Stimulated activated CD4-positive, alpha-beta T cell treated with anti-CD3 and anti-CD28 coated beads, Interleukin-1b, Interleukin-23, amount 100 ng/mL, for 1 hour (primary cell): ENCODE data around the gene RGCC.
"Not testable (repeated sequence)": the region's sequence is repeated elsewhere in the genome, so short reads cannot be mapped to it uniquely, and the experiment has no call there.

Experiments used
- DNase-seq, 2 donors: peaks; one replicate each; pipeline ENCODE4 v3.0.0-alpha.2; 2020; ENCODE audit warnings: low read depth in 2 of 2

The RGCC gene

DNA sequence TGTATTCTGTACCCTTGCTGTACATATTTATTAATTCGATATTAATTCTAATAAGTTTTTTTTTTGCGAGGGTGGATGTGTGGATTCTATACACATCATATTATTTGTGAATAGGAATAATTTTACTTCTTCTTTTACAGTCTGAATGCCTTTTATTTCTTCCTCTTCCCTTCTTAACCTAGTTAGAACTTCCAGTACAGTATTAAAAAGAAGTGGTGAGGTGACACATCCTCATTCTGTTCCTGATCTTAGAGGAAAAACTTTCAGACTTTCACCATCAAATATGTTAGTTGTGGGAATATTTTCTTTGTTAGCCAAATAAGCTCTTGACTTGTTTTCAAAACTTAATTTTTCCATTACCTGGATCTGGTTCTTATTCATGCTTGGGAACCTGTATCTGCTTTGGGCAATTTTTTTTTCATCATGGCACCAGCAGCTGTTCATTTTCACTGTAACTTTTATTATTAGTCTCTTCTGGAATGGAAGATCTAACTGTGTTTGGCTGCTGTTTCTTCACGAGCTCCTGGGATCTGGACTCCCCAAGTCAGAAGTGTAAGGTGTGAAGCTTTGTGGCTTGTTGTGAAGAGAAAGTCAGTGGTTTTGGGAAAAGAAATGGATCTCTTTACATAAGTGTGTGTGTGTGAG, 33.1 kb downstream of the RGCC start:
- no peak for DNase-seq

DNA sequence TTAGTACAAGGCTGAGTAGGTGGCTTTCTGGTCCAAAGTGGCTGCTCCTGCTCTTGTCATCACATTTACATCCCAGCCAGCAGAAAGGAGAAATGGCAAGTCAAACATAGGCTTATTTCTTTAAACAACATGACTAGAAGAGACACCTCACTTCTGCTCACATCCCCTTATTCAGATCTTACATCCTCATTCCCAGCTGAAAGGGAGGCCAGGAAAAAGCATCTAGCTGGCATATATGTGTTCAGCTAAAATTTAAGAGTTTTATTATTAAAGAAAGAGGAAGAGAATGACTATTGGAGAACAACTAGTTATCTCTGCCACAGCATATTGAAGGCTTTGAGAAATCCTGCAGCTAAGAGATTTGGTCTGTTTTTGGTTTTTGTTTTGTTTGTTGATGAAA, 34.1 kb downstream of the RGCC start:
- DNase-seq: no peak

DNA sequence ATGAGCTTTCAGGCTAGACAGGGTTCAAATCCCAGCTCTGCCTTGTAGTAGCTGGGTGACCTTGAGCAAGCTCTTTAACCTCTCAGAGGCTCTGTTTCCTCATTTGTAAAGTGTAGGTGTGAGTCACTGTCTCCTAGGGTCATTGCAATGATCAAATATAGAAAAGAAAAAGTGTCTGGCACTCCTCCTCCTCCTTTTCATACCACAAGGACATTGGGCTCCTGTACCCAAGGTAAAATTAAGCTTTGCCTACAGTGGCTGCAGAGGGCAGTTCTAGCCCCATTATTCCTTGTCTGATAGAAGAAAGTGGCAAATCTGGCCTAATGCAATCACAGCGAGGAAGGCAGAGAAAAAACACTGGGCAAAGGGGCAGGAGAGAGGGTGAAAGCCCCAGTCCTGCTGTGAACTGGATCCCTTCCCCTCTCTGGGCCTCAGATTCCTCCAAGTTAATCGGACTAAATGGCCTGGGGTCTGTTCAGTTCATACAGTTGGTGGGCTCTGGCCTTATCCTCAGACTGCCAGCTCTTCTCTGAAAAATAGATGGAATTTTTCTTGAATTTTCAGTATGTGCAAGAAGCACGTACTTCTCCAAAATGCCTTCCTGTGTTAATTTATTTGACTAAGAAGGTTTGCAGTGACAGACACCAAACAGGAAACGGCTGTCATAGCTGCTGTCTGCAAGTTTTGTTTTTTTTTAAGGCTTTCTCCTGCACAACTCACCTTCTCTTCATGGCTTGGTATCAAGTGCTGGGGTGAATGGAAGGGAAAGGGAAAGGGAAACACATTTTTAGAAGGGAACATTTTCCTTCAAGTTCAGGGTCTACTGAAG, 35.3 kb downstream of the RGCC start:
- no peak for DNase-seq

DNA sequence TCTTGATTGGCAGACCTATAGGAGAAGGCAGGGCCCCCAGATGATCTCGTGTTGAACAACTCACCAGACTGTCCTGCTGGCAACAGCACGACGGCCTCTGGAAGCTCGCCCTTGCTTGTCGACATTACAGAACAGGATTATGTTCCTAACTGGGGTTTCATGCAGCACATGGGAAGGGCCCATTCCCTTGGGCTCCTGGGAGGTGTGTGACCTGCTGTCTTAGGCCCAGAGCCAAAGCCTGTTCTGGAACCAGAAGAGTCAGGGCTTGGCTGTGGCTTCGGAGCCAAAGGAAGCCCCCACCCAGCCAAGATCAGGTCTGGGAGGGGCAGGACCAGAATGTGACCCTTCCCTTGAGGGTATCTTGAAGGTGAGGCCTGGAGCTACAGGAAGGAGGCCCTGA, 36.9 kb downstream of the RGCC start:
- no peak for DNase-seq

DNA sequence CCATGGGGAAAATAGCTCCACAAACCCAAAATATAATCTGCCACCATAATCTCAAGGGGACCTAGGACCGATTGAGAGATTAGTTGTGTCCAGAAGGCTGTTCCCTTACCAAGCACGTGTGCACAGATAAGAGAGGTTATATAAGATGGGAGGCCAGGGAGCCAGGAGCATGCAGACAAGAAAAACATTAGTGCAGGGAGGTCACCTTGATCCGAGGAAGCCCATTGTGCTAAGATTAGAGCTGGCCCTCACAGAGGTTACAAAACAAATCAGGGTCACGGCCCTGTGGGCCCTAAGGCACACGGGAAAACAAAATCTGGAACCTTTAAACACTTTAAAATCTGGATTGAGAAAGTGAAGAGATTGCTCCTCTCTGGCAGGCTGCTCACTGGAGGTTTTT, 37.7 kb downstream of the RGCC start:
- no peak for DNase-seq

DNA sequence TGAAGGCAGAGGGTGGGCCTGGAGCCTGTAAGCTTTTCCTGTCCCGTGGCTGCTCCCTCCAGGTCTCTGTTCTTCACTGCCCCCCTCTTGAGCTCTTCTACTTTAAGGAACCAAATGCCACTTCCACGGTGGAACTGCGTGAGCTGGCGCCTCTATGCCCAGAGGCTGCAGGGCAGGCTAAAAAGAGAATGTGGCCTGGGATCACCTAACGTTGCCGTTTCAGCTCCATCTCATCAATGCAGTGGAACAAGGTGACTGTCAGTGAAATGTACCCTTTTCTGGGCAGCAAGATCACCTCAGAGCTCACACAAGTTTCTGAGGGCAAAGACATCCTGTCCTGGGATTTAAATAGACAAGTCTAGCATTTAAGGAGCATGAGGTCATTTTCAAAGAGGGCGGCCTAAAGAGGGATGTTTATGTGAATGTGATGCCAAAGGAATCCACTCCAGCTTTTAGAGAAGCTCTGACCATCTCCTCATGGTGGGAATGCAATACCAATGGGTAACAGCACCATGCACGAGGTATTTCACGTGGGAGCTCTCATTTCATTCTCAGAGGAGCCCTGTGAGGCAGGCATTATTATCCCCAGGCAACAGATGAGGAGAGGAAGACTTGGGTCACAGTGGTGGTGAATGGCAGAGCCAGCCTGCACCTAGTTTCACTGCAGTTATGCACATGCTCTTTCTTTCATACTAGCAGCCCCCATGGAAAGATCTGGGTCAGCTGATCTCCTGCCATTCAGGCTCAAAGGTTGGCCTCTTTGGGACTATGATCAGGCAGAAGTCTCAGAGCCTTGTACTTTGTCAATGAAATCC, 39.3 kb downstream of the RGCC start:
- no peak for DNase-seq

DNA sequence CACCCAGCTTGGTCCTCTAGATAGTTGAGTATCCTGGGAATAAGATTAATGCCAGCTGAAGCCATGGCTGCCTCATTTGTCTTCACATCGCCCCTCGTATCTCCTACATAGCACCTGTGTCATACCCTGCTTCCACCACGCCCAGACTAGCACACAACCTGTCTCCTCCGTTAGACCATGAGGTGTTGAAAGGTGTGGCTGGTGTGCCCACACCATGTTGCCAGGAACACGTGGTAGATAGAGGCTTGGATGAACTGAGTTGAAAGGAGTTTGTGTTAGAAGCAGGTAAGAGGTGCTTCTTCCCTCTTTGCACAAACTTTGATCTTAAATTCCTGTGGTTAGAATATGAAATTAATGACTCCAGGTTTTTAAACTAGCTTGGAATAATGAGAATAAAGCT, 40.1 kb downstream of the RGCC start:
- no peak for DNase-seq

DNA sequence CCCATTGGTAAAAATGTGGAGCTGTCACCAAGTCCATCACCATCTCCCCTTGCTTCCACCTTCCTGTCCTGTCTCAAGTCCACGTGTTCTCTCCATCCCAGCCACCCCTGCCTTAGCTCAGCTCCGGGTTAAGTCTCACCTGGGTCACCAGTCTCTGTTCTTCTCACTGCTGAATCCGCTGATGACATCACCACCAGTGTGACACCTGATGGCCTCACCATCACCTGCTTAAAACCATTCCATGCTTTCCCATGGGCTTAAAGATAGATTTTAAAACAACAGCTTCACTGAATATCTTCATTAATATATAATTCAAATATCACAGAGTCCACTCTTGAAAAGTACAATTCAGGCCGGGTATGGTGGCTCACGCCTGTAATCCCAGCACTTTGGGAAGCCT, 42.1 kb downstream of the RGCC start:
- DNase-seq: no peak

DNA sequence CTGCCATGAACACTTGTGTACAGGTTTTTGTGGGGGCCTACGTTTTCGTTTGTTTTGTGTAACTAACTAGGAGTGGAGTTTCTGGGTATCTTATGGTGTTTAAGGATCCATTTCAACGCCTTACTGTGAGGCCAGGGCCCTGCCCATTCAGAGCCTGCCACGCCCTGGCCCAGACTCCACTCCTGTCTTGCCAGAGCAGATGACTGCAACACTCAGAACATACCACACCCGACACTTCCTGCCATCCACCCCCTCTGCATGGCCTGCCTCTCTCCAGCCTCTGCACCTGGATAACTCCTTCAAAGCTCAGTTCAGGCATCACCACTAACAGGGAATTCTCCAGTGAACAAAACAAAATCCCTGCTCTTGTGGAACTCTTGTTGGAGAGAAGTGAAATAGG, 43.2 kb downstream of the RGCC start:
- no peak for DNase-seq

DNA sequence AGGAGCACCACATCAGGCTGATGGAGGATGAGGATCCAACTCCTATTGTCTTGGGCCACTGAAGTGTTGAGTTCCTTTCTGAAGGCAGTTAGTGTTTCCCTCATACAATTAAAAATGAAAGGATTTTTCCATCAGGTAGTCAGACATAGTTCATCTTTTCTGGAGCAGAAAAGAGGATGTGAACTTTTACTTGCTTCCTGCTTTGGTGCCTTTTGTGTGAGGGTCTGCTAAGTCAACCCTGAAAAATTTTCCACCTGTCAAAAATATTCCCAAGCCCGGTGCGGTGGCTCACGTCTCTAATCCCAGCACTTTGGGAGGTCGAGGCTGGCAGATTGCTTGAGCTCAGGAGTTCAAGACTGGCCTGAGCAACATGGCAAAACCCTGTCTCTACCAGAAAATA, 43.9 kb downstream of the RGCC start:
- no peak for DNase-seq

DNA sequence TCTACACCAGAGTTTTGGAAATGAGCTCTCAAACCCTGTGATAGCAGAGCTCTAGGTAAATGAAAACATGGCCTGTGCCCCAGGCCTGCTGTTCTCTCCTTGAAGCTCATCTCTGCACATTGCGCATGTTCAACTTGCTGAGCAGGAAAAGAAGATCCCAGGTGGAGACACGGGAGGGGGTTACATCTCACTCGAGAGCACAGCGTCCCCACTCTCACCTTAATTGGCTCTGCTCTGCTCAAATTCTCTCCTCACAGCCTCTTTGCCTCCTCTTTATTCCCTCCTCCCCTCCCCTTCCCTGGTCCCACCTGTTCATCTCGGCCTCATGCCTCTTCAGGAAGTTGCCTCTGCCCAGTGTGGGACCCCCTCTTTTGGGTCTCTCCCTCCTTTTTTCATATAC, 44.7 kb downstream of the RGCC start:
- no peak for DNase-seq

DNA sequence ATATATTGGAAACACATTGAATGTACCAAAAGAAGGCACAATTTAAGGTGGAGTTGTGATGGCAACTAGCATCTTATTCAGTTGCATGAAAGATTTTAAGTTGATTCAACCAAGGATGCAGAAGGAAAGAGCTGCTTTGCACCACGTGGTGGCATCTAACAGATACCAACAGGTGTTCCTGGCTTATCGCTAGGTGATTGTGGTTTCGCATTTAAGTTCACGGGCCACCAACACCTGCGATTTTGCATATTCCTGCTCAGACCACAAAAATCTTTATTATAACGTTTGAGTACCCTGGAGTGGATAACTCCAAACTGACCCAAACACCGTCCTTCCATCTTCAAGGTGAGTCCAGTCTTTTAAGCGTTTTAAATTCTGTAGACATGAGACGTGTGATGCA, 45.3 kb downstream of the RGCC start:
- no peak for DNase-seq

DNA sequence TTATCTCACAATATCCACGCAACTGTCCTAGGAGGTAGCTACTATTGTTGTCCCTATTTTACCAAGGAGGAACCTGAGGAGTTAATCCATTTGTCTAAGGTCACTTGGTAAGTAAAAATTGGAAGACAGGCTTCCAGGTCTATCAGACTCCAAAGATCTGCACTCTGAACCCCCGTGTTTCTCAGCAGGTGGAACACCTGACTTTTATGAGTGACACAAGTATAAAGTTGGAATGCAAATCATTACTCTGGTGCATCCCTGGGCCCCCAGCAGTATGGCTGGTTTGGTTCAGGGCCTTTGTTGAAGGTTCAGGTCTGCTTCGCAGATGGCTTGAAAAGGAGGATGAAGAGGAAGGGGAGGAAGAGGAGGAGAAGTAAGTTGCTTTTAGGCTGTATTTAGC, 46.0 kb downstream of the RGCC start:
- DNase-seq: no peak

DNA sequence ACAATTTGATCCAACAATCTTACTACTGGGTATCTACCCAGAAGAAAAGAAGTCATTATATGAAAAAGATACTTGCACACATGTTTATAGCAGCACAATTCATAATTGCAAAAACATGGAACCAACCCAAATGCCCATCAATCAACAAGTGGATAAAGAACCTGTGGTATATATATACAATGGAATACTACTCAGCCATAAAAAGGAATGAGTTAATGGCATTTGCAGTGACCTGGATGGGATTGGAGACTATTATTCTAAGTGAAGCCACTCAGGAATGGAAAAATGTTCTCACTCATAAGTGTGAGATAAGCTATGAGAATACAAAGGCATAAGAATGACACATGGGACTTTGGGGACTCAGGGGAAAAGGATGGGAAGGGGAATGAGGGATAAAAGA, 47.3 kb downstream of the RGCC start:
- not testable (repeated sequence) for DNase-seq

DNA sequence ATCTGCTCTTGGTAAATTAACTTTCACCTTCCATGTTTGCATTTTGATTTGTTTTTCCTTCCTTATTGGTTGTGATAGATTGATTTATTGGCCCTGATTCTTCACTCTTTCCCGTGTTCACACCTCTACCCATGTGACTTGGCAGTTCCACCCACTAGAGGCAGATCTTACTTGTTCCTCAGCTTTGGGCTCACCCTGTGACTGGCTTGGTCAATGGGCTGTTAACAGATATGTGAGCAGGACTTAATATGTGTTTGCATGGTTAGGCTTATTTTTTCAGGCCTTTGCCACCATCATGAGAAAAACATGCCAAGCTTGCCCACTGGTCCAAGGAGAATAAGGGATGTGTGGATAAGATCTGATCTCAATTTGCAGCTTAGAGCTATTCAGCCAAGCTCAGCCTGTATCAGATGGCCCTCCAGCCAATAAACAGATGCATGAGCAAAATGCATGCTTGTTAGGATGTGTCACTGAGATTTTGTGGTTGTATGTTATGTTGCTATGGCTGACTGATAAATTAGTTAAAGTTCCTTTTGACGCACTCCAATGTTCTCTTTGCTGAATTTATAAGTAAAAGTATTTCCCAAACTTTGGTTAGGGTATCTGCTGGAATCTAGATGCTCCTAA, 48.0 kb downstream of the RGCC start:
- no peak for DNase-seq

DNA sequence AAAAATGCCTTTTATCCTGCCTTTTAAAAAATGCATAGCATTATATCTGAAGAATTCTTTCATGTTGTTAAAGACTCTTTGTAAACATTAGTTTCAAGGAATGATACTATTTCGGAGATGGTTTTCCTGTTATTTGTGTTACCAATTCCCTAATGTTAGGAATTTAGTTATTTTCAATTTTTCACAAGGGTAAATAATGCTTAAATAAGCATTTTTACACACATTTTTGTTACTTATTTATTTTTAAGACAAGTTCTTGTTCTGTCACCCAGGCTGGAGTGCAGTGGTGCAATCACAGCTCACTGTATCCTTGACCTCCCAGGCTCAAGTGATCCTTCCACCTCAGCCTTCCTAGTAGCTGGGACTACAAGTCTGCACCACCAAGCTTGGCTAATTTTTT, 49.0 kb downstream of the RGCC start:
- DNase-seq: no peak

DNA sequence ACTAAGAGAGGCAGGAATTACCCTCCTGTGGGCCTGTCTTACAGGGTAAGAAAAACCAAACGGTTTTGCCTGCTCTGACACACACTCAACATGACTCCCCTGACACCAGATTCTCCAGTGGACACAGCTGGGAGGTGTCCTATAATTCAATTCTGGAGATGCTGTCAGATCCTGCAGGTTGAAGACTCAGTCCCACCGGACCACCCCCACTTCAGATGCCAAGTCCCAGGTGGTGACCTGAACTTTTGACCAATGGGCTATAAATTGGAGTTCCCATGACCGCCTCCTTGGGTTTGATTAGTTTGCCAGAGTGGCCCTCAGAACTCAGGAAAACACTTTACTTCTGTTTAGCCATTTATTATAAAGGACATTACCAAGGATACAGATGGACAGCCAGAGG, 52.6 kb downstream of the RGCC start:
- DNase-seq: no peak

DNA sequence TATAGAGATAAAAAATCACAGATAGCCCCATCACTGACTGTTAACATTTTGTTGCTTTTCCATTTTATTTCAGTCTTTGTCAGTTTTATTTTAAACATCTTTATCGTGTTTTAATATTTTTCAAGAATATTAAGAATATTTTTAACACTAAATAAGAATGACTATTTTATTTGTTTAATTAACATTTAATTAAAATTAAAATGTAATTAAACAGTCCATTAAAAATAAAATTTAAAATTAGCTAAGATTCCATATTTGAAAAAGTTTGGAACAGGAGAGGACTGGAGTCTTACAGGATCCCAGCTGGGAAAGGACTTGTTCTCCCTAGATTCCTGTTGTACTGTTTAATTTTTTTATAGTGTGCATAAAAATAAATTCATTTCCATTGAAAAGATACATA, 54.5 kb downstream of the RGCC start:
- DNase-seq: no peak

DNA sequence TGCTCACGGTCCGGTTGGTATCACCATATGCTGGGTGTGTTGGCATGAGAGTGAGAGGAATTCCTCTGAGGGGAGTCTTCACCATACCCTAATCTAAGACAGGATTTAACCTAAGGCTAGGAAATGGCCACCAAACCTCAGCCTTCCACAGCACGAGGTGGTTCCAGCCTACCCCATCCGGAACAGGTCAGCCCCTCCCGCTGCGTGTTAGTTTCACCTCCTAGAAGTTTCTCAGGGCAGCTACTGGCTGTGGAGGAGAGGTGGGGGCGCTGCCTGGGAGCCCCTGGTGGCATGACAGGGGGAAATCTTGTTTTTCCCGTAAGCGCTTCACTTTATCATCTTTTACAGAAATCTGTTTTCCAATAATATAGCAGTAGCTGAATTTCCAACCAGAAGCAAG, 55.1 kb downstream of the RGCC start:
- no peak for DNase-seq

DNA sequence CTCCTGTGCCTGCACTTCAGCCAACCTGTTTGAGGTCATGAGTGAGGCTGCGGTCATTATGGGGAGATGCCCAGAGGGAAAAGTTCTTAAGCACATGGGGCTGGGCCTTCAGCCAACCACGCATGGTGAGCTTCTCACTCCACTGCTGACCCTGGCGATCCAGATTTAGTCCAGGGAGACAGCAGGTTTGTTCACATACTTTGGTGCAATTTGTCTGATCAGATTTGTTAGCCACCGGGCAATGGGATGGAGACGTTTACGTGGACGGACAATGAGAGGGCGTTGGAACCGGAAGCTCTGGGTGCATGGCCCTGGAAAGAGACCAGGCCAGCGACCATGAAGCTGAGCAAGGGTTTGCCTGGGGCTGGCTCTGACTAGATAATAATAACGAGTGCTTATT, 56.2 kb downstream of the RGCC start:
- no peak for DNase-seq

DNA sequence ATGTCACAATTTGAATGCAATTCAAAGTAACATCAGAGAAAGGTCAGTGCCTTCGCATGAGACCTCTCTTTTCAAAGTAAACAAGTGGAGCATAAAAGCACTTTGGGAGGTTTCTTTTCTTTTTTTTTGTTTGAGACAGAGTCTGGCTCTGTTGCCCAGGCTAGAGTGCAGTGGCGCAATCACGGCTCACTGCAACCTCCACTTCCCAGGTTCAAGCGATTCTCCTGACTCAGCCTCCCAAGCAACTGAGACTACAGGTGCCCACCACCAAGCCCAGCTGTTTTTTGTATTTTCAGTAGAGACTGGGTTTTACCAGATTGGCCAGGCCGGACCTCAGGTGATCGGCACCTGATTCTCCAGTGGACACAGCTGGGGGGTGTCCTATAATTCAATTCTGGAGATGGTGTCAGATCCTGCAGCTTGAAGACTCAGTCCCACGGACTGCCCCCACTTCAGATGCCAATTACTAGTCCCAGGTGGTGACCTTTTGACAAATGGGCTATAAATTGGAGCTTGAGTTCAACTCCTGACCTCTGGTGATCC, 57.6 kb downstream of the RGCC start:
- no peak for DNase-seq

DNA sequence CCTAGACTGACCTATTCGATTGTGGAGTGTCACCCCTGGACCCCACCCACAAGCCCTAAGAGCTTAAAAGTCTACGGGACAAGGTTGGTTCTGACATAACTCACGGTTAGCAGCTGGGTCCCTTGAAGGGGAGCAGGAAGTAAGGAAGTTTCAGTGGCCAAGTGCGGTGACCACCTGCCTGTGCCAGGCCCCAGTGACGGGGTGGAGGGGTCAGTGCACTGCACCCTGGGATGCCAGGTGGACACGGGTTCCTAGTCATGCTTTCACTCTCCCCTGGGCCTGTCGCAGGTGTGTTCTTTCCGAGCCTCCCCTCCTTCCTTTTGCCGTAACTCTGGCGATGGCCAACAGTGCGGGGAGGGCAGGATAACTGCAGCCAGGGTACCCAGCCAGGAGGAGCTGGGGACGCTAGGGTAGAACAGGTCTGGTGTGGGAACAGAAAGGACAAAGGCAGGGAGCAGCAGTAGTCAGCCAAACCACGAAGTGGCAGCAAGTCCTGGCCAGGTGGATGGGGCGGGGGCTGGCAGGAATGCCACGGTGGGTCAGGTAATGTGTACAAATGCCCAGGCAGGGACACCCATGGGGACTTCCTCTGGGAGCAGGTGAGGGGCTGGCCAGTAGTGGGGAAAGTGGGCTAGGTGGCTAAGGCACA, 58.3 kb downstream of the RGCC start:
- DNase-seq: no peak
